GM12878 (cell line): ENCODE measurements around the gene MAGI2. TPM values are rescaled to one million over a fixed set of nuclear protein-coding genes. Genes with fewer than 3 reads are reported as not detected.

ENCODE experiments used
- ATAC-seq: fragments of 200-7000 bp; cut with Tn5 transposase; 3 replicates; pipeline ENCODE4 v1.9.1; 2020; ENCODE audit warnings: mild to moderate bottlenecking, moderate library complexity
- BruUV-seq: library from RNA; stranded (reverse); fragments of 400-500 nt; replicated peaks from 2 replicates; lab custom pipeline; 2021; lab: Mats Ljungman, UMichigan
- CTCF ChIA-PET: fragments of 300-600 bp; sonication (Branson Sonifier 250); formaldehyde crosslinking; extraction: SDS; loops from one replicate; lab custom pipeline; 2021; ENCODE audit warnings: inconsistent platforms; lab: Yijun Ruan, JAX
- POLR2A ChIA-PET: fragments of 350-600 bp; formaldehyde crosslinking; extraction: SDS; loops from one replicate; lab custom pipeline; 2021; ENCODE audit warnings: inconsistent platforms; lab: Charles Lee
- RAD21 ChIA-PET: fragments of 300-600 bp; sonication (Branson Sonifier 250); formaldehyde crosslinking; loops from one replicate; lab custom pipeline; 2023; ENCODE audit warnings: antibody characterized with exemption; ENCODE audit not compliant: unreplicated experiment; lab: Charles Lee
- SMC1A ChIA-PET: fragments of 300-600 bp; sonication (Branson Sonifier 250); formaldehyde crosslinking; loops from one replicate; lab custom pipeline; 2023; ENCODE audit not compliant: unreplicated experiment, uncharacterized antibody; lab: Charles Lee
- DNase-seq: peaks from one replicate; pipeline ENCODE4 v3.0.0-alpha.2; 2011; ENCODE audit warnings: low read depth, low spot score
- FAIRE-seq: peaks from 3 replicates; lab custom pipeline; 2011; peaks lifted over from hg19 to GRCh38; lab: Jason Lieb, UNC
- H2AFZ ChIP-seq: 2 replicates; pipeline ENCODE4 v1.6.0; 2011; ENCODE audit warnings: low read depth, low read length, control low read depth; ENCODE audit not compliant: control insufficient read depth
- H3K27ac ChIP-seq: 2 replicates; pipeline ENCODE4 v1.5.1; 2011; ENCODE audit warnings: control low read depth; ENCODE audit not compliant: control insufficient read depth, insufficient read depth
- H3K27me3 ChIP-seq, 2 experiments: replicated peaks in 1 of 2; 2 replicates each; pipeline versions ENCODE4 v1.6.0 to v1.6.1; 2011; ENCODE audit warnings: low read length in 1 of 2; ENCODE audit not compliant: control insufficient read depth in 2 of 2, insufficient read depth in 2 of 2
- H3K36me3 ChIP-seq, 2 experiments: 2 replicates each; pipeline ENCODE4 v1.5.1; 2011; ENCODE audit warnings: low read length in 1 of 2; ENCODE audit not compliant: control insufficient read depth in 2 of 2, insufficient read depth in 2 of 2
- H3K4me1 ChIP-seq: 2 replicates; pipeline ENCODE4 v1.6.1; 2011; ENCODE audit warnings: mild to moderate bottlenecking, low read length, moderate library complexity, mixed read lengths; ENCODE audit not compliant: control insufficient read depth, insufficient read depth
- H3K4me2 ChIP-seq: 2 replicates; pipeline ENCODE4 v1.6.0; 2011; ENCODE audit warnings: control low read depth; ENCODE audit not compliant: control insufficient read depth, insufficient read depth
- H3K4me3 ChIP-seq: fragments of 200-600 bp; sonication (generic); 2 replicates; pipeline ENCODE4 v1.5.1; 2016
- H3K79me2 ChIP-seq: 2 replicates; pipeline ENCODE4 v1.6.0; 2011; ENCODE audit warnings: low read length; ENCODE audit not compliant: control insufficient read depth, insufficient read depth
- H3K9ac ChIP-seq: 2 replicates; pipeline ENCODE4 v1.8.0; 2011; ENCODE audit warnings: low read length, control low read depth, mixed read lengths; ENCODE audit not compliant: control insufficient read depth, insufficient read depth
- H3K9me3 ChIP-seq: replicated peaks from 3 replicates; pipeline ENCODE4 v1.5.1; 2011; ENCODE audit warnings: mild to moderate bottlenecking, low read length; ENCODE audit not compliant: control insufficient read depth, insufficient read depth
- H4K20me1 ChIP-seq: 2 replicates; pipeline ENCODE4 v1.6.0; 2011; ENCODE audit not compliant: control insufficient read depth, insufficient read depth
- ATF2 ChIP-seq: IDR thresholded peaks from 2 replicates; pipeline ENCODE4 v1.6.1; 2012; ENCODE audit warnings: low read length, inconsistent platforms
- BCL11A ChIP-seq: IDR thresholded peaks from 2 replicates; pipeline ENCODE4 v1.6.1; 2011; ENCODE audit warnings: low read depth, low read length
- CEBPZ ChIP-seq: fragments of 150-350 bp; IDR thresholded peaks from 2 replicates; pipeline ENCODE4 v1.6.1; 2016; ENCODE audit warnings: low read depth, low read length
- ETV6 ChIP-seq, 2 experiments: fragments of 450-650 bp in 1 of 2; IDR thresholded peaks in 1 of 2; conservative IDR thresholded peaks in 1 of 2; 2 replicates each; pipeline ENCODE4 v1.6.1; 2014; ENCODE audit warnings: antibody characterized with exemption in 1 of 2, borderline replicate concordance in 1 of 2, low read depth in 1 of 2, mild to moderate bottlenecking in 1 of 2, moderate library complexity in 1 of 2
- HSF1 ChIP-seq: fragments of 150-350 bp; IDR thresholded peaks from 2 replicates; pipeline ENCODE4 v1.6.1; 2014; ENCODE audit warnings: mild to moderate bottlenecking, low read depth, low read length
- IKZF2 ChIP-seq, 2 experiments: fragments of 450-650 bp; IDR thresholded peaks; 2 replicates each; pipeline ENCODE4 v1.6.1; 2017; ENCODE audit warnings: mild to moderate bottlenecking in 2 of 2, moderate library complexity in 2 of 2
- MYB ChIP-seq: fragments of 150-350 bp; IDR thresholded peaks from 2 replicates; pipeline ENCODE4 v1.6.1; 2014; ENCODE audit warnings: mild to moderate bottlenecking, low read depth, low read length, borderline replicate concordance
- NFYA ChIP-seq: IDR thresholded peaks from 2 replicates; pipeline ENCODE4 v1.6.1; 2011; ENCODE audit warnings: low read depth, mild to moderate bottlenecking, low read length, improper control_type of control experiment, borderline replicate concordance
- NR2C1 ChIP-seq: fragments of 450-650 bp; IDR thresholded peaks from 2 replicates; pipeline ENCODE4 v1.6.1; 2017; ENCODE audit warnings: antibody characterized with exemption, mild to moderate bottlenecking, moderate library complexity
- SIN3A ChIP-seq: IDR thresholded peaks from 2 replicates; pipeline ENCODE4 v1.6.1; 2012; ENCODE audit warnings: low read depth, low read length, improper control_type of control experiment
- SMAD1 ChIP-seq: fragments of 450-650 bp; IDR thresholded peaks from 2 replicates; pipeline ENCODE4 v1.6.1; 2018; ENCODE audit warnings: mild to moderate bottlenecking, low read depth; ENCODE audit not compliant: partially characterized antibody
- SREBF1 ChIP-seq: IDR thresholded peaks from 2 replicates; pipeline ENCODE4 v1.6.1; 2012; ENCODE audit warnings: mild to moderate bottlenecking, low read length
- SUZ12 ChIP-seq: fragments of 200-600 bp; sonication (generic); IDR thresholded peaks from one replicate; pipeline ENCODE4 v1.6.1; 2018; ENCODE audit warnings: antibody characterized with exemption, mild to moderate bottlenecking; ENCODE audit not compliant: unreplicated experiment
- TCF3 ChIP-seq: IDR thresholded peaks from 2 replicates; pipeline ENCODE4 v1.6.1; 2012; ENCODE audit warnings: low read depth, mild to moderate bottlenecking, low read length, borderline replicate concordance; ENCODE audit not compliant: insufficient read depth
- ZNF217 ChIP-seq: fragments of 450-650 bp; IDR thresholded peaks from 2 replicates; pipeline ENCODE4 v1.6.1; 2017; ENCODE audit warnings: antibody characterized with exemption, mild to moderate bottlenecking
- WGBS: methylation state at CpG from one replicate; pipeline ENCODE4 v1.1.6; 2016; ENCODE audit warnings: low lambda C conversion rate; ENCODE audit not compliant: insufficient replicate concordance, insufficient coverage; ENCODE audit errors: missing lambda C conversion rate; 5-methylcytosine and 5-hydroxymethylcytosine counted together
- in situ Hi-C: fragments of 300-500 bp; cut with MboI; formaldehyde crosslinking; loops from 9 replicates; pipeline ENCODE4 v1.14.3; 2018; ENCODE audit warnings: mixed read lengths
- intact Hi-C: fragments of 100-400 bp; cut with micrococcal nuclease; formaldehyde crosslinking; loops from one replicate; pipeline ENCODE4 v1.14.2; 2022; ENCODE audit not compliant: unreplicated experiment
- polyA plus RNA-seq, 11 experiments: library from polyadenylated mRNA; depleted of rRNA in 4 of 11; unstranded in 6 of 11; stranded (reverse) in 5 of 11; fragments of >200 nt; fragmentation: Nextera tagmentation in 4 of 11; fragmentation: Illumina TruSeq in 1 of 11; extraction: Ambion mirVana in 4 of 11; extraction: Trizol in 1 of 11; gene quantifications; 1 replicate in 1 of 11; 2 replicates in 10 of 11; pipeline versions ENCODE4 v1.2.1 to v1.2.3, GENCODE V29; 2011 to 2016; ENCODE audit warnings: inconsistent platforms in 2 of 11, missing spikeins in 2 of 11, low read depth in 1 of 11
- total RNA-seq, 4 experiments: library from RNA; depleted of rRNA in 3 of 4; stranded (reverse); fragments of >200 nt in 3 of 4; fragmentation: Illumina TruSeq in 1 of 4; extraction: Trizol in 1 of 4; gene quantifications; 2 replicates each; pipeline versions ENCODE4 v1.2.1 to v1.2.3, GENCODE V29; 2013 to 2021

MAGI2 gene
- total and polyA plus RNA-seq, 10 of the 15 experiments (the other 5 are each of a cell fraction or from before 2014, with no cell fraction given), result 0.01 to 0.31 (median 0.05) TPM; not detected in 2

GRCh38 chr7:78535655-78536054 lies 917.8 kb downstream of the MAGI2 start:
- Histone ChIP-seq H3K36me3 (no peaks in the 10 kb centered on the region), H3K4me3 (no peak overlapping the region), H3K79me2 (no peaks in the 10 kb centered on the region), H4K20me1 (no peaks in the 10 kb centered on the region), H3K4me2 (no peak overlapping the region), H3K9ac (no peak overlapping the region), H2AFZ (no peak overlapping the region), H3K27ac (no peak overlapping the region), H3K4me1 (no peaks in the 10 kb centered on the region), H3K9me3 (no peaks in the 10 kb centered on the region), H3K27me3 (no peaks in the 10 kb centered on the region)
- SMC1A ChIA-PET, result interaction anchor here (0.7 to 1.3 kb wide), 2 partner anchors 43 to 364 kb away, joined by 3 to 4 read pairs; no protein-coding TSS in a partner anchor
- BruUV-seq, result no TSS peak
- in situ Hi-C loops, result no loop called here
- 42% methylated on average over 7 of the region's 7 CpGs for WGBS
- intact Hi-C loops, result no loop called here
- RAD21 ChIA-PET, result no interaction called here
- POLR2A ChIA-PET, result no interaction called here
- no peak for DNase-seq
- CTCF ChIA-PET, result no interaction called here
- no peak for FAIRE-seq
- ATAC-seq, result no peak
- TF ChIP-seq SREBF1, result no peak
- TF ChIP-seq HSF1, result no peak
- no peak for TF ChIP-seq SMAD1
- no peak for TF ChIP-seq TCF3
- no peak for TF ChIP-seq MYB
- no peak for TF ChIP-seq BCL11A
- TF ChIP-seq NFYA, result no peak
- TF ChIP-seq SIN3A, result no peak
- no peak for TF ChIP-seq ATF2
- no peak for TF ChIP-seq CEBPZ
- no peak for TF ChIP-seq IKZF2 (IDR thresholded peaks at IDR 0.05)
- no peak for TF ChIP-seq ETV6 (conservative IDR thresholded peaks at IDR 0.05 in 1 of 2, IDR thresholded peaks at IDR 0.05 in 1 of 2; ENCODE audit: borderline replicate concordance in 1 of 2, low read depth in 1 of 2)
- no peak for TF ChIP-seq ZNF217
- no peak for TF ChIP-seq SUZ12
- no peak for TF ChIP-seq NR2C1
